ENCODE results near the gene MEMO1. TPM values are rescaled to one million over a fixed set of nuclear protein-coding genes. Genes with fewer than 3 reads are reported as not detected.

MEMO1 gene
- total and polyA plus RNA-seq, 2 of the 4 experiments (the other 2 are of a cell fraction): 23.7 to 49.7 TPM

- no peak overlapping the region for H2BK15ac ChIP-seq (ENCODE audit: low read depth, low read length)
- H3K9ac ChIP-seq (ENCODE audit: low read depth, low read length): no peak overlapping the region
- no peak overlapping the region for H3K14ac ChIP-seq (replicated peaks; ENCODE audit: low read depth, low read length)
- no peak overlapping the region for H2BK5ac ChIP-seq (ENCODE audit: low read depth, low read length, poor library complexity, severe bottlenecking)
- no peak overlapping the region for H2AFZ ChIP-seq (replicated peaks; ENCODE audit: low read length, poor library complexity)
- DNase-seq: no peak
- H3K79me1 ChIP-seq (ENCODE audit: low read depth in 1 of 2, low read length in 2 of 2): peaks cover 21 to 65% of the 10 kb centered on the region in 2 experiments; a peak in 3 of 4 replicates
- no peak overlapping the region for H3K56ac ChIP-seq (ENCODE audit: extremely low read depth, insufficient read depth, low read length)
- H3K4me1 ChIP-seq (ENCODE audit: control insufficient read depth, insufficient read depth, low read length): no peaks in the 10 kb centered on the region
- no CpG with 5 or more reads among the region's 4 CpGs for WGBS, 2 experiments (ENCODE audit: extremely low coverage in 2 of 2, insufficient read length in 1 of 2)
- ATAC-seq (ENCODE audit: low read depth): no peak
- H4K8ac ChIP-seq (ENCODE audit: low read depth in 2 of 2, low read length in 2 of 2): no peak overlapping the region
- no peaks in the 10 kb centered on the region for H3K9me3 ChIP-seq (ENCODE audit: control insufficient read depth, insufficient read depth, low read length)
- no peak overlapping the region for H4K5ac ChIP-seq (ENCODE audit: low read depth, low read length)
- ChIA-PET POLR2A (ENCODE audit: unreplicated experiment) (no interaction called here), CTCF (interaction anchor here (0.6 kb wide), 1 partner anchor 123 kb away, joined by 5 read pairs; no protein-coding TSS in a partner anchor)
- H3K27ac ChIP-seq (ENCODE audit: insufficient read depth, low read length): no peak overlapping the region
- H3K4me2 ChIP-seq (ENCODE audit: low read depth, low read length): no peak overlapping the region
- in situ Hi-C loops (cut with MboI; ENCODE audit: low sequenced_read_pairs) (no loop called here), dilution Hi-C loops (cut with HindIII; ENCODE audit: low sequenced_read_pairs, unreplicated experiment) (no loop called here), intact Hi-C loops (cut with micrococcal nuclease) (loop anchor here (10.0 kb wide), 1 partner anchor 58 kb away; no protein-coding TSS in a partner anchor)
- no peak overlapping the region for H3K4me3 ChIP-seq (ENCODE audit: insufficient read depth, low read depth, low read length)
- H2AK9ac ChIP-seq (replicated peaks; ENCODE audit: low read depth, low read length, poor library complexity): no peak overlapping the region
- H3K18ac ChIP-seq (ENCODE audit: low read depth, low read length): no peak overlapping the region
- TF ChIP-seq RAD21 (IDR thresholded peaks at IDR 0.05; ENCODE audit: low read length): no peak
- no peak for TF ChIP-seq SMC3 (IDR thresholded peaks at IDR 0.05; ENCODE audit: low read depth, low read length)
- no peak for TF ChIP-seq CTCF (conservative IDR thresholded peaks at IDR 0.05; ENCODE audit: low read depth, low read length)
- TF ChIP-seq MAFK (IDR thresholded peaks at IDR 0.05; ENCODE audit: low read depth, low read length): no peak
- TF ChIP-seq FOS (IDR thresholded peaks at IDR 0.05; ENCODE audit: low read depth, low read length): no peak
- no peak for TF ChIP-seq MXI1 (IDR thresholded peaks at IDR 0.05; ENCODE audit: borderline replicate concordance, low read depth, low read length)
- H3K27me3 ChIP-seq (ENCODE audit: control insufficient read depth, insufficient read depth, low read length): no peaks in the 10 kb centered on the region
- peaks cover 7% of the 10 kb centered on the region for H3K36me3 ChIP-seq (ENCODE audit: control insufficient read depth, insufficient read depth, low read length)
- no peak overlapping the region for H2BK20ac ChIP-seq (ENCODE audit: low read depth, low read length)
- H3K4ac ChIP-seq (ENCODE audit: low read depth, low read length): no peak overlapping the region
- no peak overlapping the region for H4K91ac ChIP-seq (ENCODE audit: insufficient read depth, low read depth, low read length)
- peaks cover 20% of the 10 kb centered on the region for H4K20me1 ChIP-seq (ENCODE audit: insufficient read depth, low read length)
- no peak overlapping the region for H3K23ac ChIP-seq (ENCODE audit: low read depth, low read length)
- H3K9me1 ChIP-seq (ENCODE audit: insufficient read depth, low read length): peaks cover 3% of the 10 kb centered on the region; the same call in 1 of the 2 replicates
- H2BK120ac ChIP-seq (ENCODE audit: low read depth, low read length): no peak overlapping the region
- H2AK5ac ChIP-seq (ENCODE audit: low read depth, low read length): no peak overlapping the region
- BruUV-seq (replicated peaks): no TSS peak
These were observed 64.0 kb downstream of the MEMO1 start for GRCh38 chr2:31946838-31947237.

Data from IMR-90 (cell line).